AG09319 (cell line): ENCODE measurements around the gene ELOVL6.
"Not testable (repeated sequence)": the region's sequence is repeated elsewhere in the genome, so short reads cannot be mapped to it uniquely, and the experiment has no call there.

Experiments
- DNase-seq: peaks from one replicate; pipeline ENCODE4 v3.0.0-alpha.2; 2010; ENCODE audit warnings: low read depth; ENCODE audit errors: extremely low read depth
- CTCF ChIP-seq: IDR thresholded peaks from 2 replicates; pipeline ENCODE4 v1.5.1; 2011; ENCODE audit warnings: low read depth, mild to moderate bottlenecking, inconsistent platforms, low read length, moderate library complexity

The ELOVL6 gene

GRCh38 chr4:110229266-110229665 lies 30.9 kb upstream of the ELOVL6 start:
- no peak for TF ChIP-seq CTCF
- DNase-seq, result no peak

GRCh38 chr4:110224812-110225211 lies 26.4 kb upstream of the ELOVL6 start:
- no peak for TF ChIP-seq CTCF
- DNase-seq, result no peak

GRCh38 chr4:110224142-110224541 lies 25.7 kb upstream of the ELOVL6 start:
- no peak for DNase-seq
- no peak for TF ChIP-seq CTCF

GRCh38 chr4:110218935-110219334 lies 20.5 kb upstream of the ELOVL6 start:
- DNase-seq, result not testable (repeated sequence)

- DNase-seq, result not testable (repeated sequence)
Observed at GRCh38 chr4:110217181-110217580, 18.8 kb upstream of the ELOVL6 start.

- no peak for TF ChIP-seq CTCF
- no peak for DNase-seq
Observed at GRCh38 chr4:110216129-110216528, 17.7 kb upstream of the ELOVL6 start.

GRCh38 chr4:110211770-110212061 lies 13.3 kb upstream of the ELOVL6 start:
- TF ChIP-seq CTCF, result no peak
- no peak for DNase-seq

- DNase-seq, result no peak
- peak; percentile 90 for TF ChIP-seq CTCF
Observed at GRCh38 chr4:110211007-110211769, 12.8 kb upstream of the ELOVL6 start.

GRCh38 chr4:110208419-110208818 lies 10.0 kb upstream of the ELOVL6 start:
- no peak for TF ChIP-seq CTCF
- no peak for DNase-seq
